ENCODE data around the gene SLFN12L. TPM values are rescaled to one million over a fixed set of nuclear protein-coding genes. Genes with fewer than 3 reads are reported as not detected.

SLFN12L gene
- total RNA-seq, 1 experiment from 2014 or later: not detected

DNA sequence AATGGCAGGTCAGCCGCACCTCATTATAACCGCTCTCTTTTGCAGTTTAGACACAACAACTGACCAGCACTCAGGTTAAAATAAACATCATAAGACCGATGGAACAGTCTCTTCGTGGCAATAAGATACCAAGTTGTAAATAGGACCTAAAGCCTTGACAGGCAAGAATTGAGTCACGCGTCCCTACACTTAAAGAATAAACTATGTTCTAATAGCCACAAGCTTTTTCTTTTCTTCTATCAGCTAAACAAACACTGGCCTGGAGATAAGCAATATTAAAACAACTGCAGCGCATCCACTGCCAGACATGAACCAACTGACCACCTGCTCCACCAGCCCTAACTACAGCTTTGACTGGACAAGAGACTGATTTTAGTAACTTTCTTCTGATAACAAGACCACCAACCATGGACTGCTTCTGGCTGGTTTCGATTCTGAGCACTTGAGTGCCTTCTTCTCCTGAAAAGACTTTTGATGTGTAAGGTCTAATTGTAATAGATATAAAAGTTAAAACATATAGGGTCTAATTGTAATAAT lies 17.5 kb downstream of the SLFN12L start:
- Histone ChIP-seq H3K4me2 (ENCODE audit: insufficient read depth, insufficient read length, low read length) (no peak overlapping the region), H3K9ac (ENCODE audit: extremely low read depth, insufficient read length, low read length) (no peak overlapping the region), H3T11ph (ENCODE audit: low read length) (no peak overlapping the region), H3K27ac (ENCODE audit: insufficient read length, low read depth, low read length) (no peak overlapping the region), H4K91ac (ENCODE audit: insufficient read length, low read depth, low read length) (no peak overlapping the region), H3K4ac (ENCODE audit: low read depth, low read length) (no peak overlapping the region), H2BK15ac (ENCODE audit: low read depth, low read length) (no peak overlapping the region), H2BK12ac (ENCODE audit: insufficient read length, low read depth, low read length) (no peak overlapping the region), H4K20me1 (ENCODE audit: control insufficient read depth, insufficient read depth, insufficient read length) (no peaks in the 10 kb centered on the region), H3K79me1 (ENCODE audit: insufficient read depth, low read depth, low read length, poor library complexity, severe bottlenecking) (no peaks in the 10 kb centered on the region), H3K23me2 (ENCODE audit: insufficient read length, low read depth, low read length, poor library complexity, severe bottlenecking) (no peaks in the 10 kb centered on the region), H3K18ac (ENCODE audit: insufficient read length, low read depth, low read length) (no peak overlapping the region), H3K27me3 (ENCODE audit: insufficient read depth, low read length) (no peaks in the 10 kb centered on the region), H4K5ac (ENCODE audit: insufficient read length, low read depth, low read length) (no peak overlapping the region), H2AK5ac (ENCODE audit: insufficient read length, low read length) (no peak overlapping the region), H3K14ac (ENCODE audit: insufficient read depth, low read length) (no peak overlapping the region), H2AFZ (ENCODE audit: low read length) (no peak overlapping the region), H3K9me3 (ENCODE audit: control insufficient read depth, low read depth, low read length) (no peaks in the 10 kb centered on the region), H4K8ac (replicated peaks; ENCODE audit: insufficient read length, low read depth, low read length) (no peak overlapping the region), H2BK20ac (ENCODE audit: low read depth, low read length, poor library complexity, severe bottlenecking) (no peak overlapping the region), H3K56ac (ENCODE audit: insufficient read length, low read depth, low read length) (no peak overlapping the region), H2BK120ac (ENCODE audit: low read depth, low read length, poor library complexity, severe bottlenecking) (no peak overlapping the region), H3K23ac (ENCODE audit: insufficient read length, low read depth, low read length) (no peak overlapping the region), H3K79me2 (ENCODE audit: insufficient read depth, low read length) (no peaks in the 10 kb centered on the region), H2BK5ac (ENCODE audit: insufficient read length, low read length) (no peak overlapping the region), H3K4me1 (ENCODE audit: insufficient read depth, low read length) (no peaks in the 10 kb centered on the region)
- no peaks in the 10 kb centered on the region for H3K36me3 Mint-ChIP-seq (ENCODE audit: insufficient read depth in 1 of 3, low read depth in 3 of 3)
- H3K27me3 Mint-ChIP-seq (ENCODE audit: low read depth): peaks cover 55% of the 10 kb centered on the region
- H3K4me1 Mint-ChIP-seq: peaks cover 2 to 6% of the 10 kb centered on the region in 2 experiments; a peak in 3 of 4 replicates
- DNase-seq: no peak
- no peak overlapping the region for H3K27ac Mint-ChIP-seq
- no peaks in the 10 kb centered on the region for H3K9me3 Mint-ChIP-seq
- no CpG with 5 or more reads among the region's 8 CpGs for WGBS (ENCODE audit: extremely low coverage, insufficient read length, low lambda C conversion rate)
- no peak overlapping the region for H3K4me3 Mint-ChIP-seq
- TF ChIP-seq, protein P1, sequence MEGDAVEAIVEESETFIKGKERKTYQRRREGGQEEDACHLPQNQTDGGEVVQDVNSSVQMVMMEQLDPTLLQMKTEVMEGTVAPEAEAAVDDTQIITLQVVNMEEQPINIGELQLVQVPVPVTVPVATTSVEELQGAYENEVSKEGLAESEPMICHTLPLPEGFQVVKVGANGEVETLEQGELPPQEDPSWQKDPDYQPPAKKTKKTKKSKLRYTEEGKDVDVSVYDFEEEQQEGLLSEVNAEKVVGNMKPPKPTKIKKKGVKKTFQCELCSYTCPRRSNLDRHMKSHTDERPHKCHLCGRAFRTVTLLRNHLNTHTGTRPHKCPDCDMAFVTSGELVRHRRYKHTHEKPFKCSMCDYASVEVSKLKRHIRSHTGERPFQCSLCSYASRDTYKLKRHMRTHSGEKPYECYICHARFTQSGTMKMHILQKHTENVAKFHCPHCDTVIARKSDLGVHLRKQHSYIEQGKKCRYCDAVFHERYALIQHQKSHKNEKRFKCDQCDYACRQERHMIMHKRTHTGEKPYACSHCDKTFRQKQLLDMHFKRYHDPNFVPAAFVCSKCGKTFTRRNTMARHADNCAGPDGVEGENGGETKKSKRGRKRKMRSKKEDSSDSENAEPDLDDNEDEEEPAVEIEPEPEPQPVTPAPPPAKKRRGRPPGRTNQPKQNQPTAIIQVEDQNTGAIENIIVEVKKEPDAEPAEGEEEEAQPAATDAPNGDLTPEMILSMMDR (conservative IDR thresholded peaks at IDR 0.05): no peak
